IMR-90 (cell line): ENCODE data around the gene ADAMTSL5. TPM values are rescaled to one million over a fixed set of nuclear protein-coding genes. Genes with fewer than 3 reads are reported as not detected.

ENCODE experiments used
- ATAC-seq: fragments of 200-7000 bp; cut with Tn5 transposase; 2 replicates; pipeline ENCODE4 v1.9.1; 2020; ENCODE audit warnings: low read depth, mild to moderate bottlenecking, moderate library complexity
- BruUV-seq: library from RNA; stranded (reverse); fragments of 400-500 nt; replicated peaks from 2 replicates; lab custom pipeline; 2021; lab: Mats Ljungman, UMichigan
- CTCF ChIA-PET: fragments of 300-600 bp; formaldehyde crosslinking; extraction: SDS; loops from one replicate; lab custom pipeline; 2021; ENCODE audit warnings: antibody characterized with exemption; lab: Yijun Ruan, JAX
- POLR2A ChIA-PET: fragments of 300-600 bp; sonication (Branson Sonifier 250); formaldehyde crosslinking; loops from one replicate; lab custom pipeline; 2022; ENCODE audit warnings: antibody characterized with exemption; ENCODE audit not compliant: unreplicated experiment; lab: Charles Lee
- DNase-seq: peaks from one replicate; pipeline ENCODE4 v3.0.0; 2013
- H2AFZ ChIP-seq: replicated peaks from 2 replicates; pipeline ENCODE3; 2013; ENCODE audit warnings: low read length, mild to moderate bottlenecking; ENCODE audit not compliant: poor library complexity
- H2AK5ac ChIP-seq: 2 replicates; pipeline ENCODE4 v1.6.1; 2013; ENCODE audit warnings: low read depth, low read length, inconsistent platforms
- H2AK9ac ChIP-seq: replicated peaks from 2 replicates; pipeline ENCODE3; 2013; ENCODE audit warnings: mild to moderate bottlenecking, low read depth, low read length, moderate library complexity; ENCODE audit not compliant: poor library complexity
- H2BK120ac ChIP-seq: 2 replicates; pipeline ENCODE4 v1.6.1; 2013; ENCODE audit warnings: low read depth, low read length, inconsistent platforms
- H2BK15ac ChIP-seq: 3 replicates; pipeline ENCODE4 v1.6.1; 2013; ENCODE audit warnings: low read depth, low read length, inconsistent platforms
- H2BK20ac ChIP-seq: 2 replicates; pipeline ENCODE4 v1.6.1; 2013; ENCODE audit warnings: low read depth, mild to moderate bottlenecking, inconsistent platforms, low read length, moderate library complexity
- H2BK5ac ChIP-seq: 2 replicates; pipeline ENCODE4 v1.6.1; 2013; ENCODE audit warnings: mild to moderate bottlenecking, low read depth, low read length, inconsistent platforms; ENCODE audit not compliant: poor library complexity, severe bottlenecking
- H3K14ac ChIP-seq: replicated peaks from 2 replicates; pipeline ENCODE4 v1.6.1; 2013; ENCODE audit warnings: low read depth, low read length, inconsistent platforms
- H3K18ac ChIP-seq: 2 replicates; pipeline ENCODE4 v1.6.1; 2013; ENCODE audit warnings: low read depth, low read length, control low read depth
- H3K23ac ChIP-seq: 2 replicates; pipeline ENCODE4 v1.6.1; 2013; ENCODE audit warnings: low read depth, low read length, inconsistent platforms
- H3K27ac ChIP-seq: 2 replicates; pipeline ENCODE4 v1.5.1; 2013; ENCODE audit warnings: mild to moderate bottlenecking, control low read depth, low read length; ENCODE audit not compliant: insufficient read depth
- H3K27me3 ChIP-seq: 2 replicates; pipeline ENCODE4 v1.6.1; 2013; ENCODE audit warnings: low read length; ENCODE audit not compliant: control insufficient read depth, insufficient read depth
- H3K36me3 ChIP-seq: 2 replicates; pipeline ENCODE4 v1.6.1; 2013; ENCODE audit warnings: low read length, mixed read lengths; ENCODE audit not compliant: control insufficient read depth, insufficient read depth
- H3K4ac ChIP-seq: 2 replicates; pipeline ENCODE4 v1.6.1; 2013; ENCODE audit warnings: low read depth, low read length, inconsistent platforms
- H3K4me1 ChIP-seq: 2 replicates; pipeline ENCODE4 v1.6.1; 2013; ENCODE audit warnings: low read length, mixed read lengths; ENCODE audit not compliant: control insufficient read depth, insufficient read depth
- H3K4me2 ChIP-seq: 2 replicates; pipeline ENCODE4 v1.6.1; 2013; ENCODE audit warnings: low read depth, mild to moderate bottlenecking, control low read depth, low read length, moderate library complexity
- H3K4me3 ChIP-seq: 2 replicates; pipeline ENCODE4 v1.5.1; 2013; ENCODE audit warnings: low read depth, mild to moderate bottlenecking, control low read depth, low read length, moderate library complexity; ENCODE audit not compliant: insufficient read depth
- H3K56ac ChIP-seq: 2 replicates; pipeline ENCODE4 v1.6.1; 2013; ENCODE audit warnings: low read length, inconsistent platforms; ENCODE audit not compliant: insufficient read depth; ENCODE audit errors: extremely low read depth
- H3K79me1 ChIP-seq, 2 experiments: 2 replicates each; pipeline ENCODE4 v1.6.1; 2013; ENCODE audit warnings: low read length in 2 of 2, inconsistent platforms in 1 of 2, low read depth in 1 of 2
- H3K9ac ChIP-seq: 2 replicates; pipeline ENCODE4 v1.6.1; 2013; ENCODE audit warnings: low read depth, low read length, control low read depth
- H3K9me1 ChIP-seq: 2 replicates; pipeline ENCODE4 v1.6.1; 2013; ENCODE audit warnings: low read length, inconsistent platforms; ENCODE audit not compliant: insufficient read depth
- H3K9me3 ChIP-seq: 2 replicates; pipeline ENCODE4 v1.6.1; 2013; ENCODE audit warnings: low read length; ENCODE audit not compliant: control insufficient read depth, insufficient read depth
- H4K20me1 ChIP-seq: 2 replicates; pipeline ENCODE4 v1.6.1; 2013; ENCODE audit warnings: low read length, inconsistent platforms; ENCODE audit not compliant: insufficient read depth
- H4K5ac ChIP-seq: 2 replicates; pipeline ENCODE4 v1.6.1; 2013; ENCODE audit warnings: mild to moderate bottlenecking, low read depth, low read length, control low read depth
- H4K8ac ChIP-seq, 2 experiments: 2 replicates each; pipeline ENCODE4 v1.6.1; 2013; ENCODE audit warnings: low read depth in 2 of 2, low read length in 2 of 2, control low read depth in 1 of 2, inconsistent platforms in 1 of 2
- H4K91ac ChIP-seq: 2 replicates; pipeline ENCODE4 v1.6.1; 2013; ENCODE audit warnings: low read depth, low read length, inconsistent platforms; ENCODE audit not compliant: insufficient read depth
- CEBPB ChIP-seq: IDR thresholded peaks from 2 replicates; pipeline ENCODE4 v1.6.1; 2012; ENCODE audit warnings: low read depth, low read length, improper control_type of control experiment
- CHD1 ChIP-seq: IDR thresholded peaks from 2 replicates; pipeline ENCODE4 v1.6.1; 2012; ENCODE audit warnings: low read depth, low read length, improper control_type of control experiment
- FOS ChIP-seq: fragments of 150-350 bp; IDR thresholded peaks from 2 replicates; pipeline ENCODE4 v1.6.1; 2016; ENCODE audit warnings: low read depth, low read length
- MAFK ChIP-seq: IDR thresholded peaks from 2 replicates; pipeline ENCODE4 v1.6.1; 2012; ENCODE audit warnings: low read depth, low read length, improper control_type of control experiment
- MAZ ChIP-seq: IDR thresholded peaks from 2 replicates; pipeline ENCODE4 v1.6.1; 2012; ENCODE audit warnings: low read depth, mild to moderate bottlenecking, low read length, improper control_type of control experiment, moderate library complexity, borderline replicate concordance
- MXI1 ChIP-seq: IDR thresholded peaks from 2 replicates; pipeline ENCODE4 v1.6.1; 2012; ENCODE audit warnings: low read depth, mild to moderate bottlenecking, low read length, moderate library complexity, borderline replicate concordance
- NFE2L2 ChIP-seq: fragments of 150-350 bp; IDR thresholded peaks from 2 replicates; pipeline ENCODE4 v1.6.1; 2016; ENCODE audit warnings: low read depth, mild to moderate bottlenecking, low read length
- RAD21 ChIP-seq: IDR thresholded peaks from 2 replicates; pipeline ENCODE4 v1.6.1; 2012; ENCODE audit warnings: low read length, improper control_type of control experiment
- RFX5 ChIP-seq: IDR thresholded peaks from 2 replicates; pipeline ENCODE4 v1.8.0; 2012; ENCODE audit warnings: low read depth, mild to moderate bottlenecking, low read length, moderate library complexity
- WGBS, 2 experiments: methylation state at CpG; one replicate each; pipeline versions ENCODE4 v1.1.5 to v1.1.7; 2013; ENCODE audit warnings: missing lambda C conversion rate in 2 of 2; ENCODE audit not compliant: insufficient read length in 1 of 2; ENCODE audit errors: extremely low coverage in 2 of 2; 5-methylcytosine and 5-hydroxymethylcytosine counted together
- dilution Hi-C: fragments of 300-500 bp; cut with HindIII; formaldehyde crosslinking; loops from one replicate; pipeline ENCODE4 v1.14.3; 2018; ENCODE audit warnings: low sequenced_read_pairs; ENCODE audit not compliant: unreplicated experiment
- in situ Hi-C: fragments of 300-500 bp; cut with MboI; formaldehyde crosslinking; loops from 3 replicates; pipeline ENCODE4 v1.14.3; 2019; ENCODE audit warnings: low sequenced_read_pairs, inconsistent platforms, mixed read lengths
- intact Hi-C: fragments of 100-400 bp; cut with micrococcal nuclease; formaldehyde crosslinking; loops from 2 replicates; pipeline ENCODE4 v1.10.0; 2022
- polyA plus RNA-seq, 3 experiments: library from polyadenylated mRNA; depleted of rRNA; stranded (reverse); fragments of >200 nt; gene quantifications; 2 replicates each; pipeline ENCODE4 v1.2.3, GENCODE V29; 2012; ENCODE audit warnings: low replicate concordance in 1 of 3
- total RNA-seq: library from RNA; depleted of rRNA; stranded (reverse); fragments of >200 nt; gene quantifications from 2 replicates; pipeline ENCODE4 v1.2.3, GENCODE V29; 2012
- TF ChIP-seq, protein P1 (sequence below): fragments of 150-350 bp; IDR thresholded peaks from 2 replicates; pipeline ENCODE4 v1.6.1; 2017; ENCODE audit warnings: mild to moderate bottlenecking, antibody characterized with exemption, low read length, low read depth
- TF ChIP-seq, protein P2 (sequence below): conservative IDR thresholded peaks from 2 replicates; pipeline ENCODE4 v1.5.1; 2012; ENCODE audit warnings: mild to moderate bottlenecking, low read depth, low read length, improper control_type of control experiment

The ADAMTSL5 gene
- total and polyA plus RNA-seq, 2 of the 4 experiments (the other 2 are of a cell fraction): 0.90 to 10.8 TPM

DNA sequence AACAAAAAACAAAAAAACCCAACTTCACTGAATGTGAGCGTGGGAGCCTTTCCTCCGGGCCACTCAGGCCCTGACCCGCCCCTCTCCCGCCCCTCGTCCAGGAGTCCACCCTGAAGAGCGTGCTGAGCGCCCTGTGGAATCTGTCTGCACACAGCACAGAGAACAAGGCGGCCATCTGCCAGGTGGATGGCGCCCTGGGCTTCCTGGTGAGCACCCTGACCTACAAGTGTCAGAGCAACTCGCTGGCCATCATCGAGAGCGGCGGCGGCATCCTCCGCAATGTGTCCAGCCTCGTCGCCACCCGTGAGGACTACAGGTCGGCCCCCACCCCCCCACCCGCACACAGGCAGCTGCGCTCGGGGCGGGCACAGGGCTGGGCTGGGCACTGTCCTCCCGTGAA is 51.0 kb downstream of the ADAMTSL5 start (continued):
- TF ChIP-seq, protein P1, sequence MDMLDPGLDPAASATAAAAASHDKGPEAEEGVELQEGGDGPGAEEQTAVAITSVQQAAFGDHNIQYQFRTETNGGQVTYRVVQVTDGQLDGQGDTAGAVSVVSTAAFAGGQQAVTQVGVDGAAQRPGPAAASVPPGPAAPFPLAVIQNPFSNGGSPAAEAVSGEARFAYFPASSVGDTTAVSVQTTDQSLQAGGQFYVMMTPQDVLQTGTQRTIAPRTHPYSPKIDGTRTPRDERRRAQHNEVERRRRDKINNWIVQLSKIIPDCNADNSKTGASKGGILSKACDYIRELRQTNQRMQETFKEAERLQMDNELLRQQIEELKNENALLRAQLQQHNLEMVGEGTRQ: no peak
- TF ChIP-seq RAD21: no peak
- TF ChIP-seq CHD1: no peak

DNA sequence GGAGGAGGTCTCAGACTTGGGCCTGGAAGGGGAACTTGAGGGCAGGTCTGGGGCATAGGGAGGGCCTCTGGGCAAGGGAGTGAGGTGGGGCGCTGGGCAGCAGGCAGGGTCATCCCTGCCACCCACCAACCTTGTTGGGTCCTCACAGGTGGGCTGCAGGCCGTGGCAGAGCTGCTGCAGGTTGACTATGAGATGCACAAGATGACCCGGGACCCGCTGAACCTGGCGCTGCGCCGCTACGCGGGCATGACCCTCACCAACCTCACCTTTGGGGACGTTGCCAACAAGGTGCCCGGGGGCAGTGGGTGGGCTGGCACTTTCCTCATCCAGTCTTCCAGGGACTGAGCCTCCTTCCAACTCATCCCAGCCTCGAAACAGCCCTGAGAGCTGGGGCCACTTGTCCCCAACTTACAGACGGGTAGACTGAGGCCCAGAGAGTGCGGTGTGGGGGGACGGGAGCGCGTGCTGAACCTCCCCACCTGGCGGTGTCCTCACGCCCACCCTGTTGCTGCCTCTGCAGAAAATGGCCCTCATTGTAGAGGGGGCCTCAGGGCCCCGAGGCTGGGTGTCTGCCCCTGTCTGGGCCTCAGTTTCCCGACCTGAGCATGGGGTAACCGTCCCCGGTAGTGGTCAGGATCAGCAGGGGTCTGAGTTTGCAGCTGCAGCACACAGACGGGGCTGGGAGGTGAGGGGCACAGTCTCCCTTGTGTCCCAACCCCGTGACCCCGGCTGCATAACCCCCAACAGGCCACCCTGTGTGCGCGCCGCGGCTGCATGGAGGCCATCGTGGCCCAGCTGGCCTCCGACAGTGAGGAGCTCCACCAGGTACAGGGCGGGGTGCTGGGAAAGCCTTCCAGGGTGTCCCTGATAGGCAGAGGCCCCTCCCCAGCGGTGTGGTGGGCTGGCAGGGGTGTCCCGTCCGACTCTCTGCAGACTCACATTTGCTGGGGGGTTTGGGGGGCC is 52.5 kb downstream of the ADAMTSL5 start:
- WGBS, 2 experiments: 90% methylated on average over 20 of the region's 36 CpGs; no CpG with 5 or more reads in 1 of the 2 experiments
- POLR2A ChIA-PET: no interaction called here
- dilution Hi-C loops: no loop called here
- TF ChIP-seq, protein P2, sequence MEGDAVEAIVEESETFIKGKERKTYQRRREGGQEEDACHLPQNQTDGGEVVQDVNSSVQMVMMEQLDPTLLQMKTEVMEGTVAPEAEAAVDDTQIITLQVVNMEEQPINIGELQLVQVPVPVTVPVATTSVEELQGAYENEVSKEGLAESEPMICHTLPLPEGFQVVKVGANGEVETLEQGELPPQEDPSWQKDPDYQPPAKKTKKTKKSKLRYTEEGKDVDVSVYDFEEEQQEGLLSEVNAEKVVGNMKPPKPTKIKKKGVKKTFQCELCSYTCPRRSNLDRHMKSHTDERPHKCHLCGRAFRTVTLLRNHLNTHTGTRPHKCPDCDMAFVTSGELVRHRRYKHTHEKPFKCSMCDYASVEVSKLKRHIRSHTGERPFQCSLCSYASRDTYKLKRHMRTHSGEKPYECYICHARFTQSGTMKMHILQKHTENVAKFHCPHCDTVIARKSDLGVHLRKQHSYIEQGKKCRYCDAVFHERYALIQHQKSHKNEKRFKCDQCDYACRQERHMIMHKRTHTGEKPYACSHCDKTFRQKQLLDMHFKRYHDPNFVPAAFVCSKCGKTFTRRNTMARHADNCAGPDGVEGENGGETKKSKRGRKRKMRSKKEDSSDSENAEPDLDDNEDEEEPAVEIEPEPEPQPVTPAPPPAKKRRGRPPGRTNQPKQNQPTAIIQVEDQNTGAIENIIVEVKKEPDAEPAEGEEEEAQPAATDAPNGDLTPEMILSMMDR: no peak
- TF ChIP-seq CEBPB (no peak), RAD21 (no peak), MAZ (no peak), RFX5 (no peak), MAFK (no peak), FOS (no peak), MXI1 (no peak), CHD1 (no peak), NFE2L2 (no peak)
- TF ChIP-seq, protein P1: no peak

More for the DNA sequence above, 52.5 kb downstream of the ADAMTSL5 start:
- 0 out of 2 replicates have a peak, but pooled peaks cover 2% of the 10 kb centered on the region for H3K9me1 ChIP-seq
- in situ Hi-C loops (no loop called here), intact Hi-C loops (no loop called here)
- no peaks in the 10 kb centered on the region for H3K79me1 ChIP-seq
- no peak overlapping the region for H3K9ac ChIP-seq
- no peak overlapping the region for H3K18ac ChIP-seq
- H3K27ac ChIP-seq: no peak overlapping the region
- H3K4me2 ChIP-seq: no peak overlapping the region
- H3K23ac ChIP-seq: no peak overlapping the region
- no peak overlapping the region for H2BK20ac ChIP-seq
- H2AK5ac ChIP-seq: no peak overlapping the region
- H3K4me3 ChIP-seq: no peak overlapping the region
- H3K4me1 ChIP-seq: no peaks in the 10 kb centered on the region
- H2BK5ac ChIP-seq: no peak overlapping the region
- CTCF ChIA-PET: no interaction called here
- no peak overlapping the region for H3K14ac ChIP-seq
- no peak for DNase-seq
- no peak overlapping the region for H2BK15ac ChIP-seq
- H2AK9ac ChIP-seq: no peak overlapping the region
- no peak overlapping the region for H4K5ac ChIP-seq
- no peaks in the 10 kb centered on the region for H3K9me3 ChIP-seq
- H3K56ac ChIP-seq: no peak overlapping the region
- no peak overlapping the region for H4K91ac ChIP-seq
- H4K20me1 ChIP-seq: peaks cover 30% of the 10 kb centered on the region
- no peak overlapping the region for H2AFZ ChIP-seq
- peaks cover 3% of the 10 kb centered on the region; the same call in 1 of the 2 replicates for H3K36me3 ChIP-seq
- no peak for ATAC-seq
- H3K27me3 ChIP-seq: peaks cover 22% of the 10 kb centered on the region
- no peak overlapping the region for H4K8ac ChIP-seq
- H2BK120ac ChIP-seq: no peak overlapping the region
- BruUV-seq: no TSS peak
- no peak overlapping the region for H3K4ac ChIP-seq
